ENCODE results near the gene RMND5B.

Gene RMND5B

DNA sequence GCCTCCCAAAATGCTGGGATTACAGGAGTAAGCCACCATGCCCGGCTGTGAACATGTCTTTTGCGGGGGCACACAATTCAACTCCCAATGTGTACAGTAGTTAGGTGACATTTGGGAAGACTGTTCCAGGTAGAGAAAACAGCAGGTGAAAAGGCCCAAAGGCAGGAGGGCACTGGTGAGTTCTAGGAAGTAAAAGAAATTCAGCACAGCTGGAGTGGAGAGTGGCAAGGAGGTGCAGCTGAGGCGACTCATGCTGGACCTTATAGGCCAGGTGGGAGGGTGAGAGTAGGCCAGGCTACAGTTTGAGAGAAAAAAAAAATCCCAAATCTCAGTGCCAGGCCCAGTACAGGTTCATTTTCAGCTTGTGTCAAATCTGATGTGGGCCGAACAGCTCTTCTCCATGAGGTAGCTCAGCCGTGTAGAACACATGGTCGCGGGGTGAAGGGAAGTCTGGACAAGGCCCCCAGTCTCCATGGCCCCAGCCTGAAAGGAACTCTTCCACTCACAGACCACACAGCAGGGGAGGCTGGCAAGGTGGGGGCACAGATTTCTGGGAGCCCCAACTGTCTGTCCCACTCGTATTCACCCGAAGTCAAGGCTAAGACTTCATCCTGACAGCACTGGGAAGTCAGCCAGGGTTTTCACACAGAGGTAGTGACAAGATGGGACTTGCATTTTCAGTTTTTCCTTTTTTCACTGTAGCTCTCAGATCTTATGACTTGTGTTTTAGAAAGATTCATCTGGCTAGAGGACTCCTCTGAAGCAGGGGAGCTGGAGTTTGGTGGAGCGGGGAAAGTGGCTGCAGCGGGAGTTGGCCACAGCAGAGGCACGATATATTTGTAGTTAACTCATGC lies 69.0 kb downstream of the RMND5B start:
- DNase-seq (ENCODE audit: low read depth in 2 of 2, low spot score in 1 of 2): no peak
